NCI-H1694 (cell line): Measurements from ENCODE around the gene MYH9.
"Not testable (repeated sequence)": the region's sequence is repeated elsewhere in the genome, so short reads cannot be mapped to it uniquely, and the experiment has no call there.

ENCODE experiments used
- DNase-seq: peaks from one replicate; lab custom pipeline; 2025; lab: John Stamatoyannopoulos, UW

The MYH9 gene

GRCh38 chr22:36413022-36413775 lies 25.4 kb upstream of the MYH9 start:
- DNase-seq = peak; percentile 39

GRCh38 chr22:36411589-36412258 lies 24.0 kb upstream of the MYH9 start:
- DNase-seq = no peak

- no peak for DNase-seq
Observed at GRCh38 chr22:36409911-36410756, 22.4 kb upstream of the MYH9 start.

GRCh38 chr22:36409554-36409910 lies 21.8 kb upstream of the MYH9 start:
- not testable (repeated sequence) for DNase-seq

GRCh38 chr22:36409056-36409455 lies 21.3 kb upstream of the MYH9 start:
- no peak for DNase-seq

GRCh38 chr22:36406721-36407120 lies 19.0 kb upstream of the MYH9 start:
- DNase-seq = no peak

- DNase-seq = no peak
Observed at GRCh38 chr22:36405671-36406538, 18.1 kb upstream of the MYH9 start.

- DNase-seq = no peak
Observed at GRCh38 chr22:36405221-36405661, 17.5 kb upstream of the MYH9 start.

GRCh38 chr22:36404446-36404845 lies 16.7 kb upstream of the MYH9 start:
- DNase-seq = no peak

- DNase-seq = no peak
Observed at GRCh38 chr22:36399472-36399778, 11.7 kb upstream of the MYH9 start.

GRCh38 chr22:36398601-36399471 lies 11.1 kb upstream of the MYH9 start:
- DNase-seq = no peak

- no peak for DNase-seq
Observed at GRCh38 chr22:36397131-36398093, 9.6 kb upstream of the MYH9 start.

- DNase-seq = no peak
Observed at GRCh38 chr22:36395915-36396314, 8.1 kb upstream of the MYH9 start.

GRCh38 chr22:36395055-36395849 lies 7.5 kb upstream of the MYH9 start:
- DNase-seq = no peak

- DNase-seq = no peak
Observed at GRCh38 chr22:36391638-36392037, 3.9 kb upstream of the MYH9 start.

GRCh38 chr22:36389122-36389521 lies 1.4 kb upstream of the MYH9 start:
- DNase-seq = not testable (repeated sequence)

GRCh38 chr22:36387709-36387958 lies 133 bp downstream of the MYH9 start:
- DNase-seq = no peak

GRCh38 chr22:36386900-36387708 lies 663 bp downstream of the MYH9 start:
- no peak for DNase-seq
